Astrocyte (in vitro differentiated cells and primary cell): Measurements from ENCODE around the gene SNX32. TPM values are rescaled to one million over a fixed set of nuclear protein-coding genes. Genes with fewer than 3 reads are reported as not detected.

Source experiments
- DNase-seq: peaks from one replicate; pipeline ENCODE4 v3.0.0-alpha.2; 2010; ENCODE audit warnings: low read depth
- FAIRE-seq: peaks from 2 replicates; lab custom pipeline; 2011; peaks lifted over from hg19 to GRCh38; lab: Jason Lieb, UNC
- H2AFZ ChIP-seq: 2 replicates; pipeline ENCODE4 v1.6.0; 2012; ENCODE audit warnings: low read depth, low read length, inconsistent platforms
- H3K27ac ChIP-seq: 2 replicates; pipeline ENCODE4 v1.5.1; 2011; ENCODE audit warnings: low read depth, low read length, inconsistent platforms
- H3K27me3 ChIP-seq: 2 replicates; pipeline ENCODE4 v1.6.0; 2011; ENCODE audit warnings: low read length, inconsistent platforms; ENCODE audit not compliant: insufficient read depth
- H3K36me3 ChIP-seq: 2 replicates; pipeline ENCODE4 v1.5.1; 2011; ENCODE audit warnings: low read length, inconsistent platforms; ENCODE audit not compliant: insufficient read depth
- H3K4me1 ChIP-seq: 2 replicates; pipeline ENCODE4 v1.5.1; 2011; ENCODE audit warnings: low read length, inconsistent platforms; ENCODE audit not compliant: insufficient read depth
- H3K4me2 ChIP-seq: 2 replicates; pipeline ENCODE4 v1.6.0; 2012; ENCODE audit warnings: low read length, inconsistent platforms
- H3K4me3 ChIP-seq: 2 replicates; pipeline ENCODE4 v1.5.1; 2011; ENCODE audit warnings: low read depth, mild to moderate bottlenecking, low read length, inconsistent platforms; ENCODE audit not compliant: insufficient read depth
- H3K79me2 ChIP-seq: 2 replicates; pipeline ENCODE4 v1.6.0; 2012; ENCODE audit warnings: mild to moderate bottlenecking, low read length, inconsistent platforms; ENCODE audit not compliant: insufficient read depth
- H3K9ac ChIP-seq: 2 replicates; pipeline ENCODE4 v1.6.0; 2012; ENCODE audit warnings: mild to moderate bottlenecking, low read length, inconsistent platforms
- H3K9me3 ChIP-seq: 2 replicates; pipeline ENCODE4 v1.5.1; 2012; ENCODE audit warnings: low read depth, mild to moderate bottlenecking, low read length, inconsistent platforms; ENCODE audit not compliant: insufficient read depth
- H4K20me1 ChIP-seq: 2 replicates; pipeline ENCODE4 v1.6.0; 2012; ENCODE audit warnings: low read length, inconsistent platforms; ENCODE audit not compliant: insufficient read depth
- H3K27ac Mint-ChIP-seq: one replicate; pipeline ENCODE4 v1.8.0; 2021; ENCODE audit warnings: mild to moderate bottlenecking, mixed read lengths; ENCODE audit not compliant: unreplicated experiment
- H3K27me3 Mint-ChIP-seq: one replicate; pipeline ENCODE4 v1.8.0; 2021; ENCODE audit warnings: low read depth, mixed read lengths; ENCODE audit not compliant: unreplicated experiment
- H3K36me3 Mint-ChIP-seq: one replicate; pipeline ENCODE4 v1.8.0; 2021; ENCODE audit warnings: low read depth, mixed read lengths; ENCODE audit not compliant: unreplicated experiment
- H3K4me1 Mint-ChIP-seq: one replicate; pipeline ENCODE4 v1.8.0; 2021; ENCODE audit warnings: low read depth, mixed read lengths; ENCODE audit not compliant: unreplicated experiment
- H3K4me3 Mint-ChIP-seq: one replicate; pipeline ENCODE4 v1.8.0; 2021; ENCODE audit warnings: mild to moderate bottlenecking, moderate library complexity, mixed read lengths; ENCODE audit not compliant: unreplicated experiment
- H3K9me3 Mint-ChIP-seq: one replicate; pipeline ENCODE4 v1.8.0; 2021; ENCODE audit warnings: mild to moderate bottlenecking, mixed read lengths; ENCODE audit not compliant: unreplicated experiment
- CTCF ChIP-seq: IDR thresholded peaks from 2 replicates; pipeline ENCODE4 v1.5.1; 2011; ENCODE audit warnings: low read depth, mild to moderate bottlenecking, inconsistent platforms, low read length, moderate library complexity; ENCODE audit not compliant: insufficient read depth
- EZH2 ChIP-seq: IDR thresholded peaks from 2 replicates; pipeline ENCODE4 v1.6.1; 2012; ENCODE audit warnings: mild to moderate bottlenecking, low read length, inconsistent platforms; ENCODE audit not compliant: insufficient read depth
- total RNA-seq: library from RNA; stranded (reverse); gene quantifications from 2 replicates; pipeline ENCODE4 v1.2.1, GENCODE V29; 2021

The SNX32 gene
- total RNA-seq, 1 donor from 2014 or later: 1.2 TPM

- Histone ChIP-seq H3K4me1 (no peaks in the 10 kb centered on the region), H3K9me3 (no peaks in the 10 kb centered on the region), H3K27me3 (peaks cover 8% of the 10 kb centered on the region), H4K20me1 (no peaks in the 10 kb centered on the region), H3K79me2 (no peaks in the 10 kb centered on the region), H3K36me3 (no peaks in the 10 kb centered on the region), H3K4me2 (no peak overlapping the region), H3K27ac (no peak overlapping the region), H2AFZ (no peak overlapping the region), H3K9ac (no peak overlapping the region), H3K4me3 (no peak overlapping the region)
- Mint-ChIP-seq H3K4me3 (no peak overlapping the region), H3K27ac (peak overlapping the region; percentile 47), H3K9me3 (no peaks in the 10 kb centered on the region), H3K27me3 (peaks cover 45% of the 10 kb centered on the region), H3K36me3 (peaks cover 7% of the 10 kb centered on the region), H3K4me1 (no peaks in the 10 kb centered on the region)
- TF ChIP-seq CTCF (no peak), EZH2 (no peak)
- no peak for DNase-seq
- no peak for FAIRE-seq
Measured at GRCh38 chr11:65811764-65812475, 21.8 kb upstream of the SNX32 start.

- no peak for DNase-seq
- H2AFZ ChIP-seq: no peak overlapping the region
- no peak overlapping the region for H3K9ac ChIP-seq
Measured at GRCh38 chr11:65814131-65814985, 19.4 kb upstream of the SNX32 start.

More at GRCh38 chr11:65814131-65814985, 19.4 kb upstream of the SNX32 start:
- no peak overlapping the region for H3K4me3 Mint-ChIP-seq
- no peak overlapping the region for H3K27ac Mint-ChIP-seq
- FAIRE-seq: no peak
- Histone ChIP-seq H3K4me2 (no peak overlapping the region), H3K4me1 (no peaks in the 10 kb centered on the region), H3K9me3 (no peaks in the 10 kb centered on the region), H3K27ac (no peak overlapping the region), H4K20me1 (no peaks in the 10 kb centered on the region), H3K79me2 (no peaks in the 10 kb centered on the region), H3K27me3 (peaks cover 5% of the 10 kb centered on the region), H3K4me3 (no peak overlapping the region), H3K36me3 (no peaks in the 10 kb centered on the region)
- peaks cover 7% of the 10 kb centered on the region for H3K36me3 Mint-ChIP-seq
- no peaks in the 10 kb centered on the region for H3K9me3 Mint-ChIP-seq
- H3K4me1 Mint-ChIP-seq: no peaks in the 10 kb centered on the region
- H3K27me3 Mint-ChIP-seq: peaks cover 33% of the 10 kb centered on the region
- TF ChIP-seq CTCF: no peak
- TF ChIP-seq EZH2: no peak
